GM23338 (cell line): ENCODE data around the gene CDH12. TPM values are rescaled to one million over a fixed set of nuclear protein-coding genes. Genes with fewer than 3 reads are reported as not detected.

Source experiments
- ATAC-seq: fragments of 200-7000 bp; cut with Tn5 transposase; 3 replicates; pipeline ENCODE4 v1.9.1; 2020
- DNase-seq: peaks from one replicate; pipeline ENCODE4 v3.0.0-alpha.2; 2015; ENCODE audit warnings: low spot score
- H2AFZ ChIP-seq: fragments of 200-600 bp; sonication (generic); 2 replicates; pipeline ENCODE4 v1.8.0; 2016; ENCODE audit warnings: antibody characterized with exemption, mild to moderate bottlenecking, moderate library complexity
- H3F3A ChIP-seq: fragments of 200-600 bp; sonication (generic); replicated peaks from 2 replicates; pipeline ENCODE4 v1.8.0; 2017; ENCODE audit warnings: antibody characterized with exemption, mixed run types, low read depth
- H3K27ac ChIP-seq: fragments of 200-600 bp; sonication (generic); 2 replicates; pipeline ENCODE4 v1.6.1; 2016; ENCODE audit warnings: low read depth
- H3K27me3 ChIP-seq: fragments of 200-600 bp; sonication (generic); 2 replicates; pipeline ENCODE4 v1.8.0; 2016; ENCODE audit warnings: mild to moderate bottlenecking, mixed run types, moderate library complexity; ENCODE audit not compliant: insufficient read depth
- H3K36me3 ChIP-seq: fragments of 200-600 bp; sonication (generic); 2 replicates; pipeline ENCODE4 v1.8.0; 2016; ENCODE audit warnings: mild to moderate bottlenecking; ENCODE audit not compliant: insufficient read depth
- H3K4me1 ChIP-seq: fragments of 200-600 bp; sonication (generic); 2 replicates; pipeline ENCODE4 v1.8.0; 2016; ENCODE audit warnings: mild to moderate bottlenecking, moderate library complexity; ENCODE audit not compliant: insufficient read depth
- H3K4me2 ChIP-seq: fragments of 200-600 bp; sonication (generic); 2 replicates; pipeline ENCODE4 v1.7.1; 2017; ENCODE audit warnings: mixed run types
- H3K4me3 ChIP-seq: fragments of 200-600 bp; sonication (generic); 2 replicates; pipeline ENCODE4 v1.6.1; 2016; ENCODE audit warnings: mixed run types
- H3K79me2 ChIP-seq: fragments of 200-600 bp; sonication (generic); replicated peaks from 2 replicates; pipeline ENCODE4 v1.8.0; 2017; ENCODE audit warnings: mild to moderate bottlenecking; ENCODE audit not compliant: insufficient read depth
- H3K9me2 ChIP-seq: fragments of 200-600 bp; sonication (generic); 2 replicates; pipeline ENCODE4 v1.8.0; 2017; ENCODE audit not compliant: insufficient read depth
- H4K20me1 ChIP-seq: fragments of 200-600 bp; sonication (generic); replicated peaks from 2 replicates; pipeline ENCODE4 v1.8.0; 2017; ENCODE audit warnings: mild to moderate bottlenecking; ENCODE audit not compliant: insufficient read depth
- H3K27ac Mint-ChIP-seq: 2 replicates; pipeline ENCODE4 v1.8.0; 2020; ENCODE audit warnings: inconsistent platforms, mild to moderate bottlenecking, moderate library complexity, mixed read lengths
- H3K27me3 Mint-ChIP-seq: 3 replicates; pipeline ENCODE4 v1.8.0; 2022; ENCODE audit warnings: low read depth, mild to moderate bottlenecking, moderate library complexity, mixed read lengths, inconsistent platforms; ENCODE audit not compliant: insufficient read depth, poor library complexity
- H3K36me3 Mint-ChIP-seq: 3 replicates; pipeline ENCODE4 v1.8.0; 2021; ENCODE audit warnings: low read depth, mild to moderate bottlenecking, inconsistent platforms, moderate library complexity, mixed read lengths
- H3K4me1 Mint-ChIP-seq: 3 replicates; pipeline ENCODE4 v1.8.0; 2020; ENCODE audit warnings: mild to moderate bottlenecking, inconsistent platforms, mixed read lengths
- H3K4me3 Mint-ChIP-seq: 3 replicates; pipeline ENCODE4 v1.8.0; 2021; ENCODE audit warnings: moderate library complexity, mild to moderate bottlenecking, inconsistent platforms, mixed read lengths
- H3K9me3 Mint-ChIP-seq: 3 replicates; pipeline ENCODE4 v1.8.0; 2020; ENCODE audit warnings: moderate library complexity, mild to moderate bottlenecking, inconsistent platforms, mixed read lengths
- EZH2 ChIP-seq: fragments of 200-600 bp; sonication (generic); IDR thresholded peaks from one replicate; pipeline ENCODE4 v1.8.0; 2017; ENCODE audit warnings: antibody characterized with exemption, mild to moderate bottlenecking, low read depth; ENCODE audit not compliant: unreplicated experiment
- EZH2phosphoT487 ChIP-seq: fragments of 200-600 bp; sonication (generic); IDR thresholded peaks from one replicate; pipeline ENCODE4 v1.8.1; 2018; ENCODE audit warnings: antibody characterized with exemption; ENCODE audit not compliant: unreplicated experiment
- POLR2AphosphoS5 ChIP-seq: IDR thresholded peaks from 2 replicates; pipeline ENCODE4 v1.6.1; 2016; ENCODE audit warnings: antibody characterized with exemption, low read depth
- STAT1 ChIP-seq: IDR thresholded peaks from one replicate; pipeline ENCODE4 v1.6.1; 2016; ENCODE audit warnings: antibody characterized with exemption; ENCODE audit not compliant: unreplicated experiment
- ZNF114 ChIP-seq: fragments of 250-450 bp; sonication (Bioruptor Pico); IDR thresholded peaks from 2 replicates; pipeline ENCODE4 v1.5.0; 2020; ENCODE audit warnings: mild to moderate bottlenecking, moderate library complexity
- ZNF331 ChIP-seq: fragments of 250-450 bp; sonication (Bioruptor Pico); IDR thresholded peaks from 2 replicates; pipeline ENCODE4 v1.5.0; 2020; ENCODE audit warnings: low read depth, mild to moderate bottlenecking, moderate library complexity
- ZNF462 ChIP-seq: fragments of 250-450 bp; sonication (Bioruptor Pico); IDR thresholded peaks from 2 replicates; pipeline ENCODE4 v1.5.0; 2020; ENCODE audit warnings: mild to moderate bottlenecking, moderate library complexity
- polyA plus RNA-seq: library from polyadenylated mRNA; unstranded; fragments of >200 nt; fragmentation: Nextera tagmentation; extraction: Ambion mirVana; gene quantifications from 2 replicates; pipeline ENCODE4 v1.2.1, GENCODE V29; 2016
- total RNA-seq: library from RNA; depleted of rRNA; stranded (reverse); fragments of >200 nt; shearing (Covaris generic); gene quantifications from 2 replicates; pipeline ENCODE4 v1.2.3, GENCODE V29; 2014

Gene CDH12
- total and polyA plus RNA-seq, 2 experiments from 2014 or later = not detected

DNA sequence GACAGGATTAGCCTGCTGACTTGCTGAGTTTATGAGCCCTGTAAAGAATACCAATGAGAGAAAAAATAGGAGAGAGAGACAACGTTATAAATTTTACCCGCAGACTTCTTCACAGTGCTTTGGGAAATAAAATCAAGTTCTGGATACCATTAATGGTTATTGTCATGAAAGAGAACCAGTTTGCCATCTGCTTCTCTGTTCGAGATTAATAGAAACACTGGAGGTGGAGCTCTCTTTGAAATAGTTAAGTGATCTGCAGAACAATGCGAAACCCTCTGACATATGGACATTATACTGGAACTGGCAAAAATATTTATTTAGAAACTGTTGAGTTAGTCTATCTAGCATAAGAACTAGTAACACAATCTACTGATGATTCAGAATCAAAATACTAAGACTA, 500.7 kb downstream of the CDH12 start:
- H3K27ac Mint-ChIP-seq = no peak overlapping the region; the same call in 1 of the 2 replicates
- no peaks in the 10 kb centered on the region for H3K9me3 Mint-ChIP-seq
- no peak for DNase-seq
- H3K79me2 ChIP-seq = no peaks in the 10 kb centered on the region
- no peak overlapping the region for H3K4me3 Mint-ChIP-seq
- no peaks in the 10 kb centered on the region for H3K27me3 ChIP-seq
- no peak overlapping the region for H2AFZ ChIP-seq
- H3K27ac ChIP-seq = no peak overlapping the region
- H3K36me3 ChIP-seq = no peaks in the 10 kb centered on the region
- no peaks in the 10 kb centered on the region for H3K36me3 Mint-ChIP-seq
- peaks cover 2% of the 10 kb centered on the region for H3K27me3 Mint-ChIP-seq
- H4K20me1 ChIP-seq = no peaks in the 10 kb centered on the region
- H3K9me2 ChIP-seq = no peaks in the 10 kb centered on the region
- TF ChIP-seq ZNF462 (no peak), STAT1 (no peak)
- H3F3A ChIP-seq = no peaks in the 10 kb centered on the region
- no peak overlapping the region for H3K4me3 ChIP-seq
- no peak for ATAC-seq
- no peaks in the 10 kb centered on the region for H3K4me1 Mint-ChIP-seq
- no peak overlapping the region for H3K4me2 ChIP-seq
- H3K4me1 ChIP-seq = no peaks in the 10 kb centered on the region

DNA sequence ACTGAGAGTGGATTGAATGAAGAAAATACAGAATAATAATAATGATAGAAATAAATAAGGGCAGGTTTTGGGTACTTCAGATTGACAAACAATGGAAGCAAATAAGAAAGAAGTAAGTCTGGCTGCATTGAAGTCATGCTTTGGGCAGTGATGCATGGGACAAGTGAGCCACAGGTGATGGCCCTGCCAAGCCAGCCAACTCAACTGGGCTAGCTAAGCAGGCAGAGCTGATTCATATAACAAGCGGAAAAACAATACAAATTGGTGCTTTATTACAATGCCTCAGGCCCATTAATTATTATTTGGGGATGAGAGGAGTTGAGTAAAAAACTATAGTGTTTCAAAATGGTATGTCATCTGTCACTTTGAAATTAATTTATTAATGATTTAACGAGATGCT, 502.0 kb downstream of the CDH12 start:
- Mint-ChIP-seq H3K4me1 (no peaks in the 10 kb centered on the region), H3K27me3 (peaks cover 2% of the 10 kb centered on the region), H3K9me3 (no peaks in the 10 kb centered on the region), H3K36me3 (no peaks in the 10 kb centered on the region), H3K27ac (no peak overlapping the region), H3K4me3 (no peak overlapping the region)
- Histone ChIP-seq H3K9me2 (no peaks in the 10 kb centered on the region), H3K27ac (no peak overlapping the region), H3K4me2 (no peak overlapping the region), H3K36me3 (no peaks in the 10 kb centered on the region), H3K4me3 (no peak overlapping the region), H4K20me1 (no peaks in the 10 kb centered on the region), H3K79me2 (no peaks in the 10 kb centered on the region), H2AFZ (no peak overlapping the region), H3K27me3 (no peaks in the 10 kb centered on the region), H3K4me1 (no peaks in the 10 kb centered on the region), H3F3A (no peaks in the 10 kb centered on the region)
- DNase-seq (no peak), ATAC-seq (no peak)
- TF ChIP-seq ZNF331 (CRISPR knock-in tag) (no peak), EZH2 (no peak), STAT1 (no peak), ZNF114 (CRISPR knock-in tag) (no peak), POLR2AphosphoS5 (no peak), ZNF462 (no peak), EZH2phosphoT487 (no peak)
